HG02798 (cell line): ENCODE measurements around the gene TSPAN9.

Experiments used
- ATAC-seq: cut with Tn5 transposase; IDR thresholded peaks from one replicate; pipeline ENCODE4 v1.9.1; 2021; ENCODE audit warnings: mild to moderate bottlenecking; ENCODE audit not compliant: unreplicated experiment, poor library complexity

Gene TSPAN9

DNA sequence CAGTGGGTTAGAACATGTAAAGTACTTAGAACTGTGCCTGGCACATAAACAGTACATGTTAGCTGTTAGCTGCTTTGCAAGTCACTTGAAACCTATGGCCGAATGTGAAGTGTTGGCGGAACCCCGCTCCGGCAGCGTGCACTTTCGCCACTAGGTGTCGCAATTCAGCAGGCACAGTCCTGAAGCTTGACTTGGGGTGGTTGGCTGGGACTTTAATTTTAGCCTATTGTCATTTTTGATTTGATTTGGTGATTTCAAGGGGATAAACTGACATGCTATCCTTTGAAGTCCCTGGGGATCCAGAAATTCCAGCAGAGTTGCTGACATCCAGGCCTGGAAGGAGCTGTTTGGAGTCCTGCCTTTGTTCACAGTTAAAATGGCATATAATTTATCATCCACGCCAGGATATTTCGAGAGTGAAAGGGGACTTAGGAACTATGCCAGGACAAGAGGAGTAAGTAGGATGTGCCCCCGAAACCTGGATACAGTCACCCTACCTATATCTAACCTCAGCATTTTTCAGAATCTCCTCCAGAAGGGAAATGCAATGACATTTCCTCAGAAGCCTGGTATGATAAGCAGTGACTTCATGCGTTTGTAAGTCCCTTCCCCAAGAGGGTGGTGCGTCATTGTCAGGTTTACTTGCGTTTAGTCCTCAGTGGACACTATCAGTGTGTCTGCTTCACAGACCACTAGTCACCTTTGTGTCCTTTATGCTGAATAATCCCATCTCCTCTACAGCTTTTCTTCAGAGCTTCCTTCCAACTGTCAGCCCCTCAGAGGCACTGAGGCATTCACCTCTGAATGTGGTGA is 3.5 kb upstream of the TSPAN9 start:
- ATAC-seq, result peak; percentile 47

- no peak for ATAC-seq
These were observed 1.9 kb upstream of the TSPAN9 start for GRCh38 chr12:3075315-3075714.

DNA sequence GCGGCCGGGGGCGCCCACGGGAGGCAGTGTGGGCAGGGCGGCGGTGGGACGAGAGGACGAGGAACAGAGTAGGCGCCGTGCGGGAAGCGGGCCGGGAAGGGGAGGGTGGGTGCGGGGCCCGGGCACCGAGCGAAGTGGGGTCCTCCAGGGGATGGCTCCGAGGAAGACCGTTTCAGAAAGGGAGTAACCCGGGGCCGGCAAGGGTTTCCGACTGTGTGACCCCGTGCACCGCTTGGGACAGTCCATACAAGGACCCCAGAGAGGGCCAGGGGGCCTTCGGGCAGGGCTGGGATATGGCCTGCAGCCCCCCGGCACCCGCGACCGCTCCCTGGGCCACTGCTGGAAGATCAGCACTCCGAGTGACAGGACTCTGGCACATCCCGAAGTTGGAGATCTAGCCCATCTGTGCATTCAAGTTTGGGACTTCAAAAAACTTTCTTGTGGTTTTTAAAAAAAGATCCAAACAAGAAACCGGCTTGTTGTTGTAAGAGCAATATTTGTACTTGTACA is 448 bp downstream of the TSPAN9 start:
- peak; percentile 5 for ATAC-seq

- no peak for ATAC-seq
These were observed 1.1 kb downstream of the TSPAN9 start for GRCh38 chr12:3078086-3078820.

DNA sequence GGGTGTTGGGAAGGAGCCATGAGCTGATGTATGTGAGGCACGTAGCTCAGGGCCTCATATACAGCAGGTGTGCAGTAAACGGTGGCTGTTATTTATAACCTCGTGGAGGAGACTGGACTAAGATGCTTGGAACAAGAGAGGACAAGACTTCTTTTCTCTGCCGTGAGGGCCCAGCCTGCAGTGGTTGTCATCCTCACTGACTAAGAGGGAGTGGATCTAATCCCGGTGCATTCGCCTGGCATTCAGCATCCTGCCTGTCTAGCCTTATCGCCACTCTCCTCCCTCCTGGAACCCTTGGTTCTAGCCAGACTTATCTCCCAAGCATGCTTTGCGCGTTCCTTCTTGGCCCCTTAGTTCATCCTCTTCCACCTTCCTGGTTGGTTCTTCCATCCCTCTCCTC is 3.9 kb downstream of the TSPAN9 start:
- ATAC-seq, result no peak

DNA sequence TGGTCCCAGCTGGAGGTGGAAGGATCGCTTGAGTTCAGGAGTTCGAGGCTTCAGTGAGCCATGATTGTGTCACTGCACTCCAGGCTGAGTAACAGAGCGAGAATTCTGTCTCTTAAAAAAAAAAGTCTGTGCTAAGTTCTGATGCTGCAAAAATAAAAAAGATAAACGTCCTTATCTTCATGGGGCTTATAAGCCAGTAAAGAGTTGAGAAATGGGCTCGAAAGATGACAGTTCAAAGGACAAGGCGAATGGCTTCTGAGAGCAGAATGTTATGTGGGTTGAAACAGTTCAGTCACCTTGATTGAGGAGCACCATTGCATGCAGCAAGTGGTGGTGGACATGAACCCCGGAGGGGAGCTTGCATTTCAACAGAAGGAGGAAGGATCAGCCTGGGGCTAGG is 4.7 kb downstream of the TSPAN9 start:
- ATAC-seq, result no peak

DNA sequence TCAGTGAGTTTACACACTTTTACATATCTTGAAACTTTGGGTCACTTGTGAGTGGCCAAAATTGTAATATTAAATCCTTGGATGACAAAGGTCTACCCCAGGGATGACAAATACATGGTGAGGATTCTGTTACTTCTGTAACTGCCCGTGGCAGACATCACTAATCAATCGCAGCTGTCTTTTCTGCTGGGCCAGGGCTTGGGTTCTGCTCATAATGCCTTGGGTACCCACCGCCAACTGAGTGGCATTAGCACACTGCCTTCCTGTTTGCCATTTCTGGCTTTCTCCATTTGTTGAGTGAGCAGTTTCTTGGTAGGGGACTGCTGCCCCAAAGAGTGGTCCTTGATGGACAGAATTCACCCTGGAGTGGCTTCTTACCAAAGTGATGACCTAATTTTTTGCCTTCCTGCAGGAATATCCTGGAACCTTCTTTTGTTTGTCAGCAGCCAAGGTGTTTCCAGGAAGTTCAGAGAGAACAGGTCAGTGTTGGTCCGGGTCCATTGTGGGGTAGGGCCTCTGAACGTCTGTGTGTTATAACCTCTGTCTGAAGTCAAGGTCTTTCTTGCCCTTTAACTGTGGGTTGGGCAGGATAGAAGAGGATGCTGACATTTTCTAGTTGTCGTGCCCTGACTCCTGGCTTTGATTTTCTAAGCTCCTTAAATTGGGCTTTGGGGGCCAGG is 6.2 kb downstream of the TSPAN9 start:
- no peak for ATAC-seq

- ATAC-seq, result no peak
These were observed 6.8 kb downstream of the TSPAN9 start for GRCh38 chr12:3083921-3084347.

GRCh38 chr12:3084742-3085141 is 7.6 kb downstream of the TSPAN9 start:
- ATAC-seq, result no peak

DNA sequence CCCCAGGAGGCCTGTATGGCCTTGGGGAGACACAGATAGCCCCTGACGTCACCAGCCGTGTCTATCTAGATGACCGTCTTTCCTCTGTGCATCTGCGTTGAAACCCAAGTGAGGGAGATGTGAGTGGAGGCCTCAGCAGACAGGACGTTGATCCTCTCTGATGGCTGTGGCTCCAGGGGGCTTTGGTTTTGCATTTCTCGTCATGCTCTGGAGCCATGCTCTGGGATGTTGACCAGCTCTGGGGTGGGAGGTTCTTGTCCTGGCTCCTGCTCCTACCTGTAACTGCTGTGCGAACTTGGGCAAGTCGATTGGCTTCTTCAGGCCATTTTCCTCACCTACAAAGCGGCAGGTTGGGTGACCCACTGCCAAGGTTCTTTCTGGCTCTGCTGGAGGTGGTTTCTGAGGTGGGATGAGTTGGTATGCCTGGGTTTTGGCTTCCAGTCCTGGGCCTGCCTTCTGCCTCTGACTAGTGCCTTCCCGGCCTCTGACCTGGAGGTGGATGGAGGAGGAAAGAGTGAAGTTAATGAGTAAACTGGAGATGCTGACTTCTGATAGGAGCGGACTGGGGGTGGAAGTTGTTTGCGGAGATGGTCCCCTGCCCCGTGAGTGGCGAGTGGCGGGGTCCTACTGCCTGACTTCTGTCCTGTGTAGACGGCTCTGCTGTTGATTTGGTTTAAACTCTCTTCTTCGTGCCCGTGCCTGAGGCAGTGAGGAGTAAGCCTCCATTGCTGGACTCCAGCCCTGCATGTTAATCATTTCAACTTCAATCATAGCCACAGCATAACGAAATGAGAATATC is 8.4 kb downstream of the TSPAN9 start:
- no peak for ATAC-seq

DNA sequence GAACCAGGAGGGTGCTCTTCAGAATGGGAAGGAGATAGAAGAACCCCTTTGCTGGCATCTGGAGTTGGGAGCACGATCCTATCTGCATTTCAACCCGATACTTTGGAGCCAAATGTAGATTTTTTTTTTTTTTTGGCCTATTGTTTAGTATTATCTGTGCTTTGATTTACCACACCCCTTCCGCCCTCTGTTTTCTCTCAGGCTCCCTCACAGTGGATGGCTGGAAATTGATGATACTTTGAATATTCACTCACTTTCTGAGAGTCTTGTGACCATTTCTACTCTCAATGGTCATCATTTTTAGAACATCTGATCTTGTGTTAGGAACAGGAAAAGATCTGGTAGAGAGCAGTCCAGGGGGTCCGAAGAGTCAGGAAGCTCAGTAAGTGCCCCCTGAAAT is 9.0 kb downstream of the TSPAN9 start:
- no peak for ATAC-seq

GRCh38 chr12:3086729-3087323 is 9.6 kb downstream of the TSPAN9 start:
- no peak for ATAC-seq

GRCh38 chr12:3087758-3088650 is 10.8 kb downstream of the TSPAN9 start:
- no peak for ATAC-seq

GRCh38 chr12:3089588-3089987 is 12.4 kb downstream of the TSPAN9 start:
- no peak for ATAC-seq

GRCh38 chr12:3090240-3091037 is 13.3 kb downstream of the TSPAN9 start:
- ATAC-seq, result no peak

GRCh38 chr12:3091038-3091319 is 13.8 kb downstream of the TSPAN9 start:
- no peak for ATAC-seq

DNA sequence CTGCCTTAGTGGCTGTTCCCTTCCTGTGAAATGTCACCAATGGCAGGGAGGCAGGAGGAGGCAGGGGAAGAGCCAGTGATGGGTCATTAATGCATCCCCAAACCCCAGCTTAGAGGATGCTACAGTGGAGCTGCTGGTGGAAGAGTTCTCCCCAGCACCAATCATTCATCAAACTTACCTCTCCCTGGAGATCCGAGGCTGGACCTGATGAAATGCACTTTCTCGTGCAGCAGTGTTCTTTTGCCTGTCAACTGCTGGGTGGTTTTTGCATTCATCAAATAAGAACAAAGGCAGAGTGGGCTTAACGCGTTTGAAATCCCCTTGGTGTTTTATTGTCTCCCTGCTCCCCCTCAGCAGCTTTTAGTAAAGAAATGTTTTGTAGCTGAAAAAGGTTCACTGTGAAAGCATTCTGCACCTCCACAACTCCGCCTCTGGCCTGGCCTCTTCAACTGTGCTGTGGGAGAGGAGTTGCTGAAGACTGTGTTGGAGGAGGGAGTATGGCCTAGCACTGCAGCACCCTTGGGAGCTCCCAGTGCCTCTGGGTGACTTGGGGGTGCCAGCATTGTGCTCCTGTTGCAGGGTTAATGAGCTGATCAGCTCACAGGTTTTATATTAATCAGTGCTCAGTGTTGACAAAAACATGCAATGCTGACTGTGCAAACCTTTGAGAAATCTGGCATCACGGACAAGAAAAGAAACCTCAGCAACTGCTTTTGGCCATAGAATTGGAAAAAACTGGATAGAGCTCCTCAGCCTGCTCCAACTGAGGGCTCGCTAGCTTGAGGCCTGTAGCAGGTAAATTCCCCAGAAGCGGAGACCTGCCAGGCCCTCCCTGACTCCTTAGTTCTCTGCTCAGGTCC is 14.4 kb downstream of the TSPAN9 start:
- no peak for ATAC-seq
